ENCODE results near the gene CALML3. TPM values are rescaled to one million over a fixed set of nuclear protein-coding genes. Genes with fewer than 3 reads are reported as not detected.

The CALML3 gene
- total and polyA plus RNA-seq, 2 of the 8 experiments (the other 6 are each of a cell fraction or from before 2014, with no cell fraction given) = not detected

DNA sequence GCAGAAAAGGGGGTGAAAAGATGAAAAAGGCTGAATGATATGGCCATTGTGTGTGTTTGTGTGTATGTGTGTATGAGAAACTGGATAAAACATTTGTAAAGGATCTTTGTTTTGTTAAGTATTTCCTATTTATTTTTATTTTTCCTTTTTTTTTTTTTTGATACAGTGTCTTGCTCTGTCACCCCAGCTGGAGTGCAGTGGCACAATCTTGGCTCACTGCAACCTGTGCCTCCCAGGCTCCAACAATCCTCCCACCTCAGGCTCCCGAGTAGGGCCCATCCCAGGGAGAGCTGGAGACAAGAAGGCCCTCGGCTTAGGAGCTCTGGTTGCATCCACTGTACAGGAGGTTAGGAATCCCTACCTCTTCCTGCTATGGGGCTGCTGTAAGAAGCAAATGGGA, 18.5 kb upstream of the CALML3 start (continued):
- TF ChIP-seq RAD21 (IDR thresholded peaks at IDR 0.05 in 1 of 2, conservative IDR thresholded peaks at IDR 0.05 in 1 of 2; ENCODE audit: low read depth in 2 of 2, low read length in 2 of 2) (no peak), POLR2AphosphoS5 (IDR thresholded peaks at IDR 0.05; ENCODE audit: low read depth, low read length) (no peak), SUZ12 (IDR thresholded peaks at IDR 0.05; ENCODE audit: low read length) (no peak)

Measured in H1 (cell line).